GM19463 (cell line): ENCODE data around the gene AKR1B15.
"Not testable (repeated sequence)": the region's sequence is repeated elsewhere in the genome, so short reads cannot be mapped to it uniquely, and the experiment has no call there.

Source experiments
- ATAC-seq: cut with Tn5 transposase; IDR thresholded peaks from one replicate; pipeline ENCODE4 v1.9.1; 2021; ENCODE audit warnings: mild to moderate bottlenecking, moderate library complexity; ENCODE audit not compliant: unreplicated experiment

Gene AKR1B15

GRCh38 chr7:134532180-134532953 lies 16.5 kb upstream of the AKR1B15 start:
- no peak for ATAC-seq

DNA sequence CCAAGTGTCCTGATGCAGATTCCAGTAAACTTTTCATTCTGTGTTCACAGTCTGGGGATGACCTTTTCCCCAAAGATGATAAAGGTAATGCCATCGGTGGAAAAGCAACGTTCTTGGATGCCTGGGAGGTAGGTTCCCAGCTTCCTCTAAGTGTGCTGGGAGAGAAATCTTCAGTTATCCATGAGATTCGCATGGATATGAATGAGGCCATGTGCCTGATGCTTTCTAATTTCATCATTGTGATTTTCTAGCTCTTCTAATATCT lies 16.0 kb upstream of the AKR1B15 start:
- ATAC-seq, result no peak

- no peak for ATAC-seq
Observed at GRCh38 chr7:134533288-134533771, 15.6 kb upstream of the AKR1B15 start.

- no peak for ATAC-seq
Observed at GRCh38 chr7:134534633-134535032, 14.3 kb upstream of the AKR1B15 start.

- no peak for ATAC-seq
Observed at GRCh38 chr7:134535272-134535918, 13.5 kb upstream of the AKR1B15 start.

GRCh38 chr7:134535919-134536299 lies 13.0 kb upstream of the AKR1B15 start:
- no peak for ATAC-seq

- not testable (repeated sequence) for ATAC-seq
Observed at GRCh38 chr7:134536558-134536957, 12.4 kb upstream of the AKR1B15 start.

DNA sequence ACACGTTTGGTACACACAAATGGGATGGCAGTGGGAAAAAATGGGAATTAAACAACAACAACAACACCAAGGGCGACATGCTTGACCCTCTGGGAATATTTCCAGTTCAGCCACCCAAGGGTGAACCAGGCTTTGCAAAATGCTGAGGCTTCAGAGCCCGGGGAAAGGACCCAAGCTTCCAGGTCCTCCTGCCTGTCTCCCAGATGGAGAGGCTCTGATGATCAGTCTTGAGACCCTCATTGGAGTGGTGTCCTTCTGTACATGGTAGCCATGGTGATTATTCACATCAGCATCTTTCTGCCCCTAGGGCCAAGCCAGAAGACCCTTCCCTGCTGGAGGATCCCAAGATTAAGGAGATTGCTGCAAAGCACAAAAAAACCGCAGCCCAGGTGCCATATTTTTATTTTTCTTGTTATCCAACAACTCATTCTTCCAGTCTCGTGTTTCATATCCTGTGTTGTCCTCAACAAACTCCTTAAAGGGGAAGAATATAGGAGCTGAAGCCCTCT lies 11.6 kb upstream of the AKR1B15 start:
- not testable (repeated sequence) for ATAC-seq

DNA sequence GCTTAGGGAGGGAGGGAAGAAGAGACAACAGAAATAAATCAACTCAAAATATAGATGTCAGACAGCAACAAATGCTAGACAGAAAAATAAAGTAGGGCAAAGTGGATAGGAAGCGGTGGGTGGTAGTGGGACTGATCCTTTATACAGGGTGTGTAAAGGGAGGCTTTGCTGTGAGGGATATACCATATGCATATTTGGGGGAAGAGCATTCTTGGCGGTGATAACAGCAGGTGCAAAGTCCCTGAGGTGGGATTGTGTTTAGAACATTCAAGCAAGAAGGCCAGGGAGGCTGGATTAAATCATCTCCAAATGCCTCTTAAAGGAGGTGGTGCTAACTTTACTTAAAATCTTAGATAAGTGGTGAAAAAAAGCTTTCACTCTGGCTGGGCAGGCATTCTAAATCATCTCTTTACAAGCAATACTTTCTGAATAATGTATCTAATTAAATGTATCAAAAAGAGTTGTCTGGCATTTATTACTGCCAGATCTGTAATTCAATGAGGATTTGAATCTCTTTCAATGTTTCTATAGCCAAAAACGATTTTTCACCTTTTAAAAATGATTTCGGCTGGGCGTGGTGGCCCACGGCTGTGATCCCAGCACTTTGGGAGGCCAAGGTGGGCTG lies 9.4 kb upstream of the AKR1B15 start:
- no peak for ATAC-seq

DNA sequence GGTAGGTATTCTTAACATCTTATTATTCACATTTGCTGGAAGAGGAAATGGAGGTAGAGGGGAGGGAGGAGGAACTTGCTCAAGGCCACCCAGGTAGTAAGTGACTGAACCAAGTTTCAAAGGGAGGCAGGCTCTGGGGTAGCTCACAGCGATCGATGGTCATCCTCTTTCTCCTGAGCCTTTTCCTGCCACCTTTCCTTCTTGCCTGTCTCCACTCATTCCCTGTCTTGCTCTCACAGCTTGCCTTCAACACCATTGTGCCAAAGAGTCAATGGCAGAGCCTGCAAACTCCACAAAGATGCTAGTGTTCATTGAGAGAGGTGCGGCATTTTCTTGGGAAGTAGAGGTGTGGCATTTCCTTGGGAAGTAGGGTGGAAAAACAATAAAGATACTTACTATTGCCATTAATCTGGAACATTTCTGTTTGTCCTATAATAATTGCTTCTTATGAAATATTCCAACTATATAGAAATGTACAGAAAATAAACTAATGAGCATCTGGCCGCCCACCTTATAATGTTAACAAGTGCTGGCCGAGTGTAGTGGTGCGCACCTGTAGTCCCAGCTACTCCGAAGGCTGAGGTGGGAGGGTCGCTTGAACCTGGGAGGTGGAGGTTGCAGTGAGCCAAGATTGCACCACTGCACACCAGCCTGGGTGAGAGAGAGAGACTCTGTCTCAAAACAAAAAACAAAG lies 7.3 kb upstream of the AKR1B15 start:
- not testable (repeated sequence) for ATAC-seq

- no peak for ATAC-seq
Observed at GRCh38 chr7:134542195-134542771, 6.6 kb upstream of the AKR1B15 start.

GRCh38 chr7:134545380-134545779 lies 3.5 kb upstream of the AKR1B15 start:
- ATAC-seq, result no peak

DNA sequence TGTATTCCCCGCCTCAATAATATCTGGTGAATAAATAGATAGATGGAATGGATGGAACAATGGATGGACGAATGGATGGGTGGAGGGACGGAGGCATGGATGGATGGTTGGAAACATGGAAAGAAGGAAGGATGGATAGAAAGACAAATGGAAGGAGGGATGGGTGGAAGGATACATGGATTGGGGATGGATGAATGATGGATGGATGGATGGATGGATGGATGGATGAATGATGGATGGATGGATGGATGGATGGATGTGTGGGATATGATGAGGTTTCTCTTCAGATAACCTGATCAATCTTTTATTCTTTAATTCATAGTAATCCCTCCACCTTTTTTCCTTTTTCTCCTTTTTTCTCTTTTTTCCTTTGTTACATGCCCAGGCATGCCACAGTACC lies 3.0 kb upstream of the AKR1B15 start:
- ATAC-seq, result no peak

DNA sequence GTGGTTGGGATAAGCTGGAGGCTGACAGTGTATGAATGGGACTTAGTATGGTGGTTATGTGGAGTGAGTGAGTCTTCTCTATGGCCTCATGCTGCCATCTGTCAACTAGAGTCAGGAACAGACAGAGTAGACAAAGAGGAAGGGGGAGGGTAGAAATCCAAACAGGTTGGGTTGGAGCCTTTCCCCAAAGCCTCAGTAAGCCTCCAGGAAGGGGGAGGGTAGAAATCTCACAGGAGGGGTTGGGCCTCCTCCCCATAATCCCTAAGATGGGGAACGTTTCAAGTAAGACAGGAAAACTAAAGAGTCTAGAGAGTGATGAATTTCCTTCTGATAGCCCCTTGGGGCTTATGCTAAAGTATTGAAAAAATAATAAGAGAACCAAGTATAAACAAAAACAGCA lies 2.0 kb upstream of the AKR1B15 start:
- no peak for ATAC-seq

DNA sequence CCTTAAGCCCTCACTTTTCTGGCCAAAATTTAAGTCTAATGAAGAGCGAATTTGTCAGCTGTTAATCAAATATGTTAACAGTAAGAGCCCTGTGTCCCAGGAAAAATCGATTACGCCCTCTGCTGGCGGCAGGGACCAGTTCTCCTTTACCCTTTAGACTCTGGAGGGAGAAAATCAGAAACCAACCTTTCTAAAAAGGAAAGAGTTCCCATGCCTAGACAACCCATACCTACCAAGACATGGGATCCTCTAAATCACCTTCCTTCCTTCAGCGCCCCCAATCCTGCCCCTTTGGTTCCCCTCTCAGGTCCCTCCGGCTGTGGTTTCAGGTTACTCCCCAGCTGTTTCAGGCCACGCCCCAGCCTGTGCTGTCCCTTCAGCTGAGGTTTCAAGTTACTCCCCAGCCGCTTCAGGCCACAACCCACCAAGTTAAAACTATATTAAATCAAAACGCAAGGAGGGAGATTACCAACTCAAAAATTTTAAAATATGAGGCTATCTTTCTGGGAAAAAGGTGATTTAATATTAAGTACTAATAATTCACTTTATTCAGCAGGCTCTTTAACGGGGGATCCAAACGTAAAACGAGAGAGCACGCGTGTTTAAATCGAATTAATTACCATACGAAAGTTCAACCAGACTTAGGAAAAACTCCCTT lies 1.4 kb upstream of the AKR1B15 start:
- peak; percentile 73 for ATAC-seq

GRCh38 chr7:134549366-134549765 lies 456 bp downstream of the AKR1B15 start:
- ATAC-seq, result no peak

DNA sequence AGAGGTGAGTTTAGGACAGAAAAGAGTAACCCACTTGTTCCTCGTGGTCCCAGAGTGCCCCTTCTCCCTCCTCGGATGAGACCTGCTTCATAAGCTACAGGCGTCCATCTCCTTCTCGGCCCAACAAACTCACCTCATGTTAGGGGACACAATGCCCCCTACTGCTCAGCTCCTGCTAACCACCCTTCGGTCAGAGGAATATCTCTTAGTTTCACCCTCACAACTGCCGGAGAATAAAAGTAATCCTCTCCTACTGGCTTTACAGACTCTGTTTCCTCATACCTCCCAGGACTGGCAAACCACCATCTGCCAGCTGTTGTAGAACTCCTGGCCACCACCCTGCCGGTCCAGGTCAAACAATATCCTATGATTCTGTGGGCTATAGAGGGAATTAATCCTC lies 3.2 kb downstream of the AKR1B15 start:
- no peak for ATAC-seq

- no peak for ATAC-seq
Observed at GRCh38 chr7:134553976-134554375, 5.1 kb downstream of the AKR1B15 start.

DNA sequence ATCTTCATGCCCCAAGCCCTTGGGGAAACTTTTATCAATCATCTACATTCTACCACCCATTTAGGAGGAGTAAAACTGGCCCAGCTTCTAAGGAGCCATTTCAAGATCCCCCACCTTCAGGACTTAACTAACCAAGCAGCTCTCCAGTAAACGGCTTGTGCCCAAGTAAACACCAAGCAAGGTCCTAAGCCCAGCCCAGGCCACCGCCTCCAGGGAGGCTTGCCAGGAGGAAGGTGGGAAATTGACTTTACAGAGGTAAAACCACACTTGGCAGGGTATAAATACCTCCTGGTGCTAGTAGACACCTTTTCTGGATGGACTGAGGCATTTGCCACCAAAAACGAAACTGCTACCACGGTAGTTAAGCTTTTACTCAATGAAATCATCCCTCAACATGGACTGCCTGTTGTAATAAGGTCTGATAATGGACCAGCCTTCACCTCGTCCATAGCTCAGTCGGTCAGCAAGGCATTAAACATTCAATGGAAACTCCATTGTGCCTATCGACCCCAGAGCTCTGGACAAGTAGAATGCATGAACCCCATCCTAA lies 5.6 kb downstream of the AKR1B15 start:
- no peak for ATAC-seq

GRCh38 chr7:134557391-134557790 lies 8.5 kb downstream of the AKR1B15 start:
- no peak for ATAC-seq
